PC-9 (cell line): ENCODE measurements around the gene DOCK4. TPM values are rescaled to one million over a fixed set of nuclear protein-coding genes. Genes with fewer than 3 reads are reported as not detected.

Experiments
- BruUV-seq: library from RNA; stranded (reverse); fragments of 400-500 nt; replicated peaks from 2 replicates; lab custom pipeline; 2021; lab: Mats Ljungman, UMichigan
- CTCF ChIA-PET: fragments of 300-600 bp; sonication (Branson Sonifier 250); formaldehyde crosslinking; loops from one replicate; lab custom pipeline; 2022; ENCODE audit warnings: antibody characterized with exemption; lab: Charles Lee
- POLR2A ChIA-PET: fragments of 300-600 bp; sonication (Branson Sonifier 250); formaldehyde crosslinking; loops from one replicate; lab custom pipeline; 2022; ENCODE audit warnings: antibody characterized with exemption; ENCODE audit not compliant: unreplicated experiment; lab: Charles Lee
- DNase-seq, 2 experiments: peaks; one replicate each; pipeline versions ENCODE4 v3.0.0 to v3.0.0-alpha.2; 2015 to 2022; ENCODE audit warnings: mixed read lengths in 1 of 2
- H2AFZ ChIP-seq: fragments of 200-600 bp; sonication (generic); 2 replicates; pipeline ENCODE4 v1.8.1; 2017; ENCODE audit warnings: antibody characterized with exemption
- H3F3A ChIP-seq: fragments of 200-600 bp; sonication (generic); 2 replicates; pipeline ENCODE4 v1.8.1; 2017; ENCODE audit warnings: antibody characterized with exemption, mild to moderate bottlenecking, low read depth; ENCODE audit not compliant: insufficient read depth
- H3K27ac ChIP-seq: fragments of 200-600 bp; sonication (generic); 2 replicates; pipeline ENCODE4 v1.6.1; 2016; ENCODE audit warnings: mixed run types
- H3K27me3 ChIP-seq: fragments of 200-600 bp; sonication (generic); 2 replicates; pipeline ENCODE4 v1.6.1; 2016; ENCODE audit warnings: low read depth, mixed run types; ENCODE audit not compliant: insufficient read depth
- H3K36me3 ChIP-seq: fragments of 200-600 bp; sonication (generic); 2 replicates; pipeline ENCODE4 v1.6.1; 2016; ENCODE audit warnings: low read depth, mixed run types
- H3K4me1 ChIP-seq: fragments of 200-600 bp; sonication (generic); replicated peaks from 2 replicates; pipeline ENCODE4 v1.6.1; 2016; ENCODE audit warnings: mixed run types; ENCODE audit not compliant: insufficient read depth
- H3K4me2 ChIP-seq: fragments of 200-600 bp; sonication (generic); 2 replicates; pipeline ENCODE4 v1.6.1; 2017; ENCODE audit warnings: mixed run types
- H3K4me3 ChIP-seq: fragments of 200-600 bp; sonication (generic); 2 replicates; pipeline ENCODE4 v1.6.1; 2016; ENCODE audit warnings: mixed run types
- H3K79me2 ChIP-seq: fragments of 200-600 bp; sonication (generic); 2 replicates; pipeline ENCODE4 v1.6.1; 2017; ENCODE audit warnings: low read depth, mixed run types
- H3K9me2 ChIP-seq: fragments of 200-600 bp; sonication (generic); 2 replicates; pipeline ENCODE4 v1.8.1; 2017; ENCODE audit warnings: mild to moderate bottlenecking; ENCODE audit not compliant: insufficient read depth
- H3K9me3 ChIP-seq: fragments of 200-600 bp; sonication (generic); 2 replicates; pipeline ENCODE4 v1.8.1; 2016; ENCODE audit warnings: low read depth; ENCODE audit not compliant: insufficient read depth
- H4K20me1 ChIP-seq: fragments of 200-600 bp; sonication (generic); 2 replicates; pipeline ENCODE4 v1.8.1; 2017; ENCODE audit not compliant: insufficient read depth
- CTCF ChIP-seq: fragments of 200-600 bp; sonication (generic); conservative IDR thresholded peaks from 2 replicates; pipeline ENCODE4 v1.6.1; 2017; ENCODE audit warnings: mixed run types, antibody characterized with exemption, mild to moderate bottlenecking, moderate library complexity
- EZH2 ChIP-seq: fragments of 200-600 bp; sonication (generic); IDR thresholded peaks from 2 replicates; pipeline ENCODE4 v1.8.0; 2017; ENCODE audit warnings: antibody characterized with exemption, low read depth
- intact Hi-C: fragments of 100-400 bp; cut with micrococcal nuclease; formaldehyde crosslinking; loops from one replicate; pipeline ENCODE4 v1.10.0; 2022; ENCODE audit not compliant: unreplicated experiment
- total RNA-seq: library from RNA; stranded (reverse); gene quantifications from 2 replicates; pipeline ENCODE4 v1.2.3, GENCODE V29; 2021

Gene DOCK4
- total RNA-seq, 1 experiment from 2014 or later, result 0.98 TPM

DNA sequence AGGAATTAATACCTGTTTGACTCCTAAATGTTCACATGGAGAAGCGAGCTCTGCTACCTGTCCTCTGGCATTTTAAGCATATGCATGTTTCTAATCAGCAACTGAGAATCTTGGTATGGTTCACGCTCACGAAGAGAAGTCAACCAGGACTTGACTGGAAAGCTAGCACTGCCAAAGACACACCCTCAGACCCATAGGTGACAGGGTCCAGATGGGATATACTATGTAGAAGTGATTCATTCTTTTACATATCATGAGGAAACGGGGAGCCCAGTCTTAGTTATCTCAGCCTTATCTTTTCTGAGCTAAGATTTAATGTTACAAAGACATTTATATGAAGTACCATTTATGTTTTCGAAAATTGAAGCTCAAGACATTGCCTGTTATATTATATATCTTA, 313.0 kb downstream of the DOCK4 start:
- intact Hi-C loops, result no loop called here
- no peak for DNase-seq
- BruUV-seq, result no TSS peak
- Histone ChIP-seq H3F3A (no peaks in the 10 kb centered on the region), H2AFZ (no peak overlapping the region), H3K9me2 (no peaks in the 10 kb centered on the region), H3K27ac (no peak overlapping the region), H3K27me3 (no peaks in the 10 kb centered on the region), H3K9me3 (no peaks in the 10 kb centered on the region), H3K4me1 (no peaks in the 10 kb centered on the region), H4K20me1 (no peaks in the 10 kb centered on the region), H3K79me2 (no peaks in the 10 kb centered on the region), H3K36me3 (no peaks in the 10 kb centered on the region), H3K4me3 (no peak overlapping the region), H3K4me2 (no peak overlapping the region)
- CTCF ChIA-PET, result interaction anchor here (0.6 kb wide), 1 partner anchor 10 kb away, joined by 4 read pairs; no protein-coding TSS in a partner anchor
- POLR2A ChIA-PET, result interaction anchor here (0.5 kb wide), 1 partner anchor 13 kb away, joined by 7 read pairs; no protein-coding TSS in a partner anchor
- no peak for TF ChIP-seq EZH2
- no peak for TF ChIP-seq CTCF

DNA sequence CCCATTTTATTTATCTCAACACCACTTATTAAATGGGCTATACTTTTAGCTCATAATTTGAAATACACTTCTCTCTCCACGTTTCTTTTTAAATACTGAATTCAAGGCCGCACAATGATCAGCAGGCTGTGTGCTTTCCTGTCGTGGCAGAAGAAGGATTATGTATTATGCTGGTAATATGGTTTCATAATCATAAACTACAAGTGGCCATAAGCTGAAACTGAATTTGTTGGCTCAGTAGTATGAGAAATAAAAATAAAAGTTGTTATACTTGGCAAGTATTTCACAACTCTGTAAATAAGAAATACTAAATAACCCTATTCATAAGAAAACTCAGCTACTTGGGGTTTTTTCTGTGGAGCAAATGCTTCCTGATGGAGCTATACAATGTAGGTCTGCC, 313.6 kb downstream of the DOCK4 start:
- Histone ChIP-seq H3K4me2 (no peak overlapping the region), H4K20me1 (no peaks in the 10 kb centered on the region), H3K9me2 (no peaks in the 10 kb centered on the region), H2AFZ (no peak overlapping the region), H3K4me1 (no peaks in the 10 kb centered on the region), H3K27ac (no peak overlapping the region), H3K79me2 (no peaks in the 10 kb centered on the region), H3K9me3 (no peaks in the 10 kb centered on the region), H3F3A (no peaks in the 10 kb centered on the region), H3K27me3 (no peaks in the 10 kb centered on the region), H3K36me3 (no peaks in the 10 kb centered on the region), H3K4me3 (no peak overlapping the region)
- intact Hi-C loops, result no loop called here
- ChIA-PET CTCF (no interaction called here), POLR2A (no interaction called here)
- TF ChIP-seq CTCF (no peak), EZH2 (no peak)
- no TSS peak for BruUV-seq
- DNase-seq, result no peak

GRCh38 chr7:111887734-111888133, 318.5 kb downstream of the DOCK4 start:
- Histone ChIP-seq H3K79me2 (no peaks in the 10 kb centered on the region), H3K9me2 (no peaks in the 10 kb centered on the region), H3K9me3 (no peaks in the 10 kb centered on the region), H3K4me3 (no peak overlapping the region), H3K36me3 (no peaks in the 10 kb centered on the region), H2AFZ (no peak overlapping the region), H3K27me3 (no peaks in the 10 kb centered on the region), H3K4me1 (no peaks in the 10 kb centered on the region), H4K20me1 (no peaks in the 10 kb centered on the region), H3K4me2 (no peak overlapping the region), H3F3A (no peaks in the 10 kb centered on the region), H3K27ac (no peak overlapping the region)
- ChIA-PET POLR2A (no interaction called here), CTCF (no interaction called here)
- no peak for DNase-seq
- BruUV-seq, result no TSS peak
- no peak for TF ChIP-seq EZH2
- TF ChIP-seq CTCF, result no peak
- intact Hi-C loops, result no loop called here
